ENCODE data around the gene PTPRK.

- no peak for TF ChIP-seq POLR2A (IDR thresholded peaks at IDR 0.05)
- TF ChIP-seq, protein P1, sequence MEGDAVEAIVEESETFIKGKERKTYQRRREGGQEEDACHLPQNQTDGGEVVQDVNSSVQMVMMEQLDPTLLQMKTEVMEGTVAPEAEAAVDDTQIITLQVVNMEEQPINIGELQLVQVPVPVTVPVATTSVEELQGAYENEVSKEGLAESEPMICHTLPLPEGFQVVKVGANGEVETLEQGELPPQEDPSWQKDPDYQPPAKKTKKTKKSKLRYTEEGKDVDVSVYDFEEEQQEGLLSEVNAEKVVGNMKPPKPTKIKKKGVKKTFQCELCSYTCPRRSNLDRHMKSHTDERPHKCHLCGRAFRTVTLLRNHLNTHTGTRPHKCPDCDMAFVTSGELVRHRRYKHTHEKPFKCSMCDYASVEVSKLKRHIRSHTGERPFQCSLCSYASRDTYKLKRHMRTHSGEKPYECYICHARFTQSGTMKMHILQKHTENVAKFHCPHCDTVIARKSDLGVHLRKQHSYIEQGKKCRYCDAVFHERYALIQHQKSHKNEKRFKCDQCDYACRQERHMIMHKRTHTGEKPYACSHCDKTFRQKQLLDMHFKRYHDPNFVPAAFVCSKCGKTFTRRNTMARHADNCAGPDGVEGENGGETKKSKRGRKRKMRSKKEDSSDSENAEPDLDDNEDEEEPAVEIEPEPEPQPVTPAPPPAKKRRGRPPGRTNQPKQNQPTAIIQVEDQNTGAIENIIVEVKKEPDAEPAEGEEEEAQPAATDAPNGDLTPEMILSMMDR (IDR thresholded peaks at IDR 0.05), result no peak
These were observed 490.6 kb downstream of the PTPRK start for GRCh38 chr6:128029826-128030225.
